ENCODE results near the gene M6PR.
"Not testable (repeated sequence)": the region's sequence is repeated elsewhere in the genome, so short reads cannot be mapped to it uniquely, and the experiment has no call there.

DNA sequence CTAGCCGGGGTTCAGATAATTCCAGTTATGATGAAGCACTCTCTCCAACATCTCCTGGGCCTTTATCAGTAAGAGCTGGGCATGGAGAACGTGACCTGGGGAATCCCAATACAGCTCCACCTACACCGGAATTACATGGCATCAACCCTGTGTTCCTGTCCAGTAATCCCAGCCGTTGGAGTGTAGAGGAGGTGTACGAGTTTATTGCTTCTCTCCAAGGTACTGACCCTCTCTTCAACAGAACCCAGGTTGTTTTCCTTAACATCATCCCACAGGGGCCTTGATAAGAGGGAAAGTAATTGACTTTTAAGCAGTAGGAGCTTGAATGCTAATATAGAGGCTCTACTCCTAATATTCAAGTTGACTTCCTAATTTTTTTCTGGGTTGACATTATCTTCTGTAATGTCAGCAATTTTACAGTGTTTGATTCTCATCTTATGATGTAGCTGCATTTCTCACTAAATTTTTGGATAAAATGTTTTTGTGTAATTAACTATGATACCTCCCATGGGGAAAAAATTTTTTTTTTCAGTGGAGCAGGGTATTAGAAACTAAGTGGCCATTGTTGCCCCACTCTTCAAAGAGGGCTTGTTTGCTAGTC lies 11.5 kb downstream of the M6PR start:
- TF ChIP-seq, protein P1, sequence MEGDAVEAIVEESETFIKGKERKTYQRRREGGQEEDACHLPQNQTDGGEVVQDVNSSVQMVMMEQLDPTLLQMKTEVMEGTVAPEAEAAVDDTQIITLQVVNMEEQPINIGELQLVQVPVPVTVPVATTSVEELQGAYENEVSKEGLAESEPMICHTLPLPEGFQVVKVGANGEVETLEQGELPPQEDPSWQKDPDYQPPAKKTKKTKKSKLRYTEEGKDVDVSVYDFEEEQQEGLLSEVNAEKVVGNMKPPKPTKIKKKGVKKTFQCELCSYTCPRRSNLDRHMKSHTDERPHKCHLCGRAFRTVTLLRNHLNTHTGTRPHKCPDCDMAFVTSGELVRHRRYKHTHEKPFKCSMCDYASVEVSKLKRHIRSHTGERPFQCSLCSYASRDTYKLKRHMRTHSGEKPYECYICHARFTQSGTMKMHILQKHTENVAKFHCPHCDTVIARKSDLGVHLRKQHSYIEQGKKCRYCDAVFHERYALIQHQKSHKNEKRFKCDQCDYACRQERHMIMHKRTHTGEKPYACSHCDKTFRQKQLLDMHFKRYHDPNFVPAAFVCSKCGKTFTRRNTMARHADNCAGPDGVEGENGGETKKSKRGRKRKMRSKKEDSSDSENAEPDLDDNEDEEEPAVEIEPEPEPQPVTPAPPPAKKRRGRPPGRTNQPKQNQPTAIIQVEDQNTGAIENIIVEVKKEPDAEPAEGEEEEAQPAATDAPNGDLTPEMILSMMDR (IDR thresholded peaks at IDR 0.05) = not testable (repeated sequence)
- TF ChIP-seq POLR2A (IDR thresholded peaks at IDR 0.05) = not testable (repeated sequence)

All from Peyer's patch (tissue), 4 donors.